ENCODE data around the gene NEK3.
"Not testable (repeated sequence)": the region's sequence is repeated elsewhere in the genome, so short reads cannot be mapped to it uniquely, and the experiment has no call there.

The NEK3 gene

GRCh38 chr13:52112591-52112990 lies 46.8 kb downstream of the NEK3 start:
- no peak for DNase-seq

GRCh38 chr13:52109116-52109670 lies 50.2 kb downstream of the NEK3 start:
- no peak for DNase-seq

GRCh38 chr13:52105841-52106240 lies 53.6 kb downstream of the NEK3 start:
- DNase-seq = no peak

GRCh38 chr13:52104624-52105023 lies 54.8 kb downstream of the NEK3 start:
- DNase-seq = no peak

- no peak for DNase-seq
Measured at GRCh38 chr13:52103386-52103785, 56.0 kb downstream of the NEK3 start.

GRCh38 chr13:52102423-52102822 lies 57.0 kb downstream of the NEK3 start:
- not testable (repeated sequence) for DNase-seq

GRCh38 chr13:52097197-52097596 lies 62.2 kb downstream of the NEK3 start:
- DNase-seq = no peak

GRCh38 chr13:52096748-52097147 lies 62.6 kb downstream of the NEK3 start:
- no peak for DNase-seq

- no peak for DNase-seq
Measured at GRCh38 chr13:52096062-52096461, 63.3 kb downstream of the NEK3 start.

GRCh38 chr13:52092087-52092486 lies 67.3 kb downstream of the NEK3 start:
- no peak for DNase-seq

- DNase-seq = no peak
Measured at GRCh38 chr13:52091473-52091872, 67.9 kb downstream of the NEK3 start.

- DNase-seq = no peak
Measured at GRCh38 chr13:52085421-52085820, 74.0 kb downstream of the NEK3 start.

GRCh38 chr13:52084981-52085380 lies 74.4 kb downstream of the NEK3 start:
- DNase-seq = not testable (repeated sequence)

Data from 8988T (cell line).